HepG2 (cell line): ENCODE data around the gene AKAP9. TPM values are rescaled to one million over a fixed set of nuclear protein-coding genes. Genes with fewer than 3 reads are reported as not detected.

ENCODE experiments used
- ATAC-seq: fragments of 200-7000 bp; cut with Tn5 transposase; 3 replicates; pipeline ENCODE4 v1.9.1; 2020; ENCODE audit warnings: mild to moderate bottlenecking, moderate library complexity
- BruUV-seq: library from RNA; stranded (reverse); fragments of 400-500 nt; replicated peaks from 2 replicates; lab custom pipeline; 2021; lab: Mats Ljungman, UMichigan
- CTCF ChIA-PET: fragments of 300-600 bp; formaldehyde crosslinking; extraction: SDS; loops from one replicate; lab custom pipeline; 2021; ENCODE audit warnings: low total read pairs, inconsistent platforms, low intra/inter-chr PET ratio; lab: Yijun Ruan, JAX
- POLR2A ChIA-PET: fragments of 350-600 bp; sonication (Branson Sonifier 250); formaldehyde crosslinking; loops from one replicate; lab custom pipeline; 2020; ENCODE audit warnings: antibody characterized with exemption, inconsistent platforms; lab: Yijun Ruan, JAX
- DNase-seq: peaks from one replicate; pipeline ENCODE4 v3.0.0-alpha.2; 2015; ENCODE audit warnings: low spot score
- FAIRE-seq: peaks from 3 replicates; lab custom pipeline; 2011; peaks lifted over from hg19 to GRCh38; lab: Jason Lieb, UNC
- H2AFZ ChIP-seq: one replicate; pipeline ENCODE4 v1.6.1; 2011; ENCODE audit warnings: low read length, inconsistent platforms
- H3K27ac ChIP-seq: fragments of 300-600 bp; 3 replicates; pipeline ENCODE4 v1.8.0; 2011; ENCODE audit warnings: mixed run types, mild to moderate bottlenecking, mixed read lengths, low read length, inconsistent platforms; ENCODE audit not compliant: insufficient read depth; ENCODE audit errors: extremely low read length
- H3K27me3 ChIP-seq, 2 experiments: fragments of 200-600 bp in 1 of 2; 2 replicates in 1 of 2; 3 replicates in 1 of 2; pipeline versions ENCODE4 v1.6.0 to v1.8.0; 2011; ENCODE audit warnings: low read length in 2 of 2, mild to moderate bottlenecking in 2 of 2, moderate library complexity in 2 of 2, inconsistent platforms in 1 of 2; ENCODE audit not compliant: insufficient read depth in 2 of 2, control insufficient read depth in 1 of 2
- H3K36me3 ChIP-seq, 2 experiments: fragments of 200-600 bp in 1 of 2; replicated peaks in 1 of 2; 2 replicates in 1 of 2; 3 replicates in 1 of 2; pipeline versions ENCODE4 v1.5.1 to v1.8.0; 2011; ENCODE audit warnings: low read length in 2 of 2, inconsistent platforms in 1 of 2; ENCODE audit not compliant: insufficient read depth in 2 of 2, control insufficient read depth in 1 of 2
- H3K4me1 ChIP-seq: 2 replicates; pipeline ENCODE4 v1.5.1; 2012; ENCODE audit warnings: low read length, inconsistent platforms; ENCODE audit not compliant: insufficient read depth
- H3K4me2 ChIP-seq: 2 replicates; pipeline ENCODE4 v1.6.0; 2011; ENCODE audit warnings: low read depth, low read length, inconsistent platforms
- H3K4me3 ChIP-seq, 3 experiments: fragments of 200-600 bp in 1 of 3; sonication (generic), shearing (Covaris generic) in 1 of 3; replicated peaks in 1 of 3; 2 replicates each; pipeline ENCODE4 v1.5.1; 2011 to 2016; ENCODE audit warnings: low read length in 3 of 3, inconsistent platforms in 2 of 3, low read depth in 2 of 3, mild to moderate bottlenecking in 2 of 3, control low read depth in 1 of 3, mixed read lengths in 1 of 3; ENCODE audit not compliant: insufficient read depth in 1 of 3
- H3K79me2 ChIP-seq: one replicate; pipeline ENCODE4 v1.6.1; 2011; ENCODE audit warnings: low read length, inconsistent platforms; ENCODE audit not compliant: insufficient read depth
- H3K9ac ChIP-seq: 2 replicates; pipeline ENCODE4 v1.6.0; 2011; ENCODE audit warnings: mild to moderate bottlenecking, low read depth, low read length, inconsistent platforms; ENCODE audit not compliant: insufficient read depth
- H3K9me3 ChIP-seq: 2 replicates; pipeline ENCODE4 v1.5.1; 2012; ENCODE audit warnings: mild to moderate bottlenecking, low read length
- H4K20me1 ChIP-seq: 2 replicates; pipeline ENCODE4 v1.6.0; 2011; ENCODE audit warnings: inconsistent platforms, mild to moderate bottlenecking, low read length, moderate library complexity; ENCODE audit not compliant: insufficient read depth
- BRF2 ChIP-seq: sonication (generic); formaldehyde crosslinking; IDR thresholded peaks from 2 replicates; pipeline ENCODE4 v1.8.1; 2022; ENCODE audit warnings: mild to moderate bottlenecking, missing genetic modification reagents
- FOXC1 ChIP-seq: sonication (generic); formaldehyde crosslinking; IDR thresholded peaks from 2 replicates; pipeline ENCODE4 v1.8.0; 2022; ENCODE audit warnings: mild to moderate bottlenecking, missing genetic modification reagents, borderline replicate concordance
- HCFC1 ChIP-seq: fragments of 150-350 bp; IDR thresholded peaks from 2 replicates; pipeline ENCODE4 v1.6.1; 2014; ENCODE audit warnings: low read depth, low read length
- HDAC6 ChIP-seq: fragments of 200-600 bp; sonication (generic); IDR thresholded peaks from 2 replicates; pipeline ENCODE4 v1.7.0; 2017; ENCODE audit warnings: mild to moderate bottlenecking, antibody characterized with exemption, low read length, low read depth
- HMG20A ChIP-seq: IDR thresholded peaks from 2 replicates; pipeline ENCODE4 v1.6.1; 2016; ENCODE audit warnings: borderline replicate concordance
- MTF2 ChIP-seq: sonication (generic); formaldehyde crosslinking; IDR thresholded peaks from 2 replicates; pipeline ENCODE4 v1.5.0; 2020; ENCODE audit warnings: missing genetic modification reagents, borderline replicate concordance
- NKX3-1 ChIP-seq: sonication (generic); formaldehyde crosslinking; IDR thresholded peaks from 2 replicates; pipeline ENCODE4 v1.5.0; 2020; ENCODE audit warnings: missing genetic modification reagents
- NR2F1 ChIP-seq, 2 experiments: fragments of 450-650 bp in 1 of 2; formaldehyde crosslinking in 1 of 2; IDR thresholded peaks; 2 replicates each; pipeline versions ENCODE4 v1.5.0 to v1.6.1; 2016 to 2020; ENCODE audit warnings: mild to moderate bottlenecking in 1 of 2, missing compliant biosample characterization in 1 of 2, missing genetic modification reagents in 1 of 2, moderate library complexity in 1 of 2
- PPARG ChIP-seq: conservative IDR thresholded peaks from 2 replicates; pipeline ENCODE4 v1.6.1; 2016; ENCODE audit warnings: missing biosample characterization, missing genetic modification reagents
- RBAK ChIP-seq: sonication (generic); formaldehyde crosslinking; IDR thresholded peaks from 2 replicates; pipeline ENCODE4 v1.5.1; 2020; ENCODE audit warnings: mild to moderate bottlenecking, missing genetic modification reagents
- ZBTB34 ChIP-seq: sonication (generic); formaldehyde crosslinking; IDR thresholded peaks from 2 replicates; pipeline ENCODE4 v1.8.0; 2022; ENCODE audit warnings: mild to moderate bottlenecking, missing genetic modification reagents
- ZNF17 ChIP-seq: sonication (generic); formaldehyde crosslinking; IDR thresholded peaks from 2 replicates; pipeline ENCODE4 v1.5.0; 2020; ENCODE audit warnings: mild to moderate bottlenecking, missing genetic modification reagents
- ZNF329 ChIP-seq: sonication (generic); formaldehyde crosslinking; IDR thresholded peaks from 2 replicates; pipeline ENCODE4 v1.9.0; 2021; ENCODE audit warnings: low read depth, mild to moderate bottlenecking, missing genetic modification reagents
- ZNF33B ChIP-seq: sonication (generic); formaldehyde crosslinking; IDR thresholded peaks from 2 replicates; pipeline ENCODE4 v1.5.1; 2020; ENCODE audit warnings: mild to moderate bottlenecking, missing genetic modification reagents
- ZNF556 ChIP-seq: sonication (generic); formaldehyde crosslinking; IDR thresholded peaks from 2 replicates; pipeline ENCODE4 v1.4.0; 2020; ENCODE audit warnings: mild to moderate bottlenecking, missing genetic modification reagents, borderline replicate concordance
- ZNF567 ChIP-seq: sonication (generic); formaldehyde crosslinking; IDR thresholded peaks from 2 replicates; pipeline ENCODE4 v1.8.1; 2023; ENCODE audit warnings: mild to moderate bottlenecking, missing genetic modification reagents, borderline replicate concordance
- ZSCAN25 ChIP-seq: sonication (generic); formaldehyde crosslinking; IDR thresholded peaks from 2 replicates; pipeline ENCODE4 v1.8.0; 2022; ENCODE audit warnings: mild to moderate bottlenecking, missing genetic modification reagents
- ZSCAN31 ChIP-seq: sonication (generic); formaldehyde crosslinking; IDR thresholded peaks from 2 replicates; pipeline ENCODE4 v1.5.0; 2020; ENCODE audit warnings: low read depth, mild to moderate bottlenecking, missing genetic modification reagents
- WGBS: methylation state at CpG from one replicate; pipeline ENCODE4 v1.1.6; 2017; ENCODE audit warnings: low lambda C conversion rate; 5-methylcytosine and 5-hydroxymethylcytosine counted together
- in situ Hi-C: cut with HindIII; loops from 2 replicates; pipeline ENCODE4 v1.10.0; 2017; ENCODE audit warnings: low pct_unique_long_range_greater_than_20kb; ENCODE audit not compliant: extremely low pct_ligation_motif_present
- intact Hi-C: fragments of 100-400 bp; cut with micrococcal nuclease; formaldehyde crosslinking; loops from one replicate; pipeline ENCODE4 v1.10.0; 2022; ENCODE audit not compliant: unreplicated experiment
- polyA plus RNA-seq, 8 experiments: library from polyadenylated mRNA; depleted of rRNA in 3 of 8; stranded (reverse) in 7 of 8; unstranded in 1 of 8; fragments of >200 nt; fragmentation: Illumina TruSeq in 4 of 8; extraction: Trizol in 4 of 8; gene quantifications; 2 replicates each; pipeline versions ENCODE4 v1.2.1 to v1.2.3, GENCODE V29; 2011 to 2016; ENCODE audit warnings: low read depth in 4 of 8, missing spikeins in 1 of 8, mixed read lengths in 1 of 8; ENCODE audit not compliant: insufficient read depth in 1 of 8
- total RNA-seq, 5 experiments: library from RNA; depleted of rRNA; stranded (reverse); fragments of >200 nt; fragmentation: Illumina TruSeq; extraction: Trizol; gene quantifications; 2 replicates each; pipeline ENCODE4 v1.2.3, GENCODE V29; 2016; ENCODE audit warnings: low read depth in 1 of 5

AKAP9 gene
- total and polyA plus RNA-seq, 2 of the 13 experiments (the other 11 are each of a cell fraction or from before 2014, with no cell fraction given), result 27.6 to 33.1 TPM

GRCh38 chr7:92072121-92072520, 131.5 kb downstream of the AKAP9 start:
- H3K4me1 ChIP-seq, result no peaks in the 10 kb centered on the region
- 96% methylated on average over 1 of the region's 1 CpG for WGBS
- H3K9ac ChIP-seq, result no peak overlapping the region
- no peaks in the 10 kb centered on the region for H4K20me1 ChIP-seq
- no peak overlapping the region for H2AFZ ChIP-seq
- CTCF ChIA-PET, result no interaction called here
- in situ Hi-C loops (no loop called here), intact Hi-C loops (no loop called here)
- no peaks in the 10 kb centered on the region for H3K27me3 ChIP-seq
- DNase-seq (no peak), ATAC-seq (no peak), FAIRE-seq (no peak)
- POLR2A ChIA-PET, result no interaction called here
- no peak overlapping the region for H3K4me3 ChIP-seq
- no peak overlapping the region for H3K4me2 ChIP-seq
- no TSS peak for BruUV-seq
- no peak for TF ChIP-seq HMG20A (CRISPR knock-in tag)
- no peak for TF ChIP-seq RBAK
- TF ChIP-seq ZNF567 (CRISPR knock-in tag), result no peak
- no peak for TF ChIP-seq ZNF556 (CRISPR knock-in tag)
- TF ChIP-seq BRF2 (CRISPR knock-in tag), result no peak
- no peak for TF ChIP-seq FOXC1 (CRISPR knock-in tag)
- TF ChIP-seq ZBTB34 (CRISPR knock-in tag), result no peak
- no peak for TF ChIP-seq ZNF329
- no peak for TF ChIP-seq NKX3-1 (CRISPR knock-in tag)
- TF ChIP-seq HCFC1, result no peak
- TF ChIP-seq ZNF17 (CRISPR knock-in tag), result no peak
- TF ChIP-seq NR2F1 (CRISPR knock-in tag; IDR thresholded peaks at IDR 0.05), result no peak
- no peak for TF ChIP-seq ZNF33B (CRISPR knock-in tag)
- no peak for TF ChIP-seq MTF2 (CRISPR knock-in tag)
- no peak for TF ChIP-seq ZSCAN31 (CRISPR knock-in tag)
- TF ChIP-seq ZSCAN25 (CRISPR knock-in tag), result no peak
- TF ChIP-seq HDAC6, result no peak
- no peak for TF ChIP-seq PPARG
- H3K36me3 ChIP-seq, result peaks cover 1 to 18% of the 10 kb centered on the region in 2 experiments; a peak in 4 of 5 replicates
- no peaks in the 10 kb centered on the region for H3K9me3 ChIP-seq
- no peaks in the 10 kb centered on the region for H3K79me2 ChIP-seq
- no peak overlapping the region for H3K27ac ChIP-seq
